Fibroblast of lung (primary cell): ENCODE measurements around the gene CEBPE. TPM values are rescaled to one million over a fixed set of nuclear protein-coding genes. Genes with fewer than 3 reads are reported as not detected.
A peak's percentile ranks its signal among the peaks of the same experiment; 100 is the strongest.

Source experiments
- DNase-seq, 2 donors: peaks; one replicate each; pipeline versions ENCODE4 v3.0.0 to v3.0.0-alpha.2; 2010; ENCODE audit warnings: low read depth in 2 of 2
- H2AFZ ChIP-seq: 2 replicates; pipeline ENCODE4 v1.5.1; 2012; ENCODE audit warnings: low read length, control low read depth, inconsistent platforms
- H3K27ac ChIP-seq: 2 replicates; pipeline ENCODE4 v1.5.1; 2011; ENCODE audit warnings: low read length, control low read depth; ENCODE audit not compliant: insufficient read depth
- H3K27me3 ChIP-seq: 2 replicates; pipeline ENCODE4 v1.5.1; 2011; ENCODE audit warnings: mild to moderate bottlenecking, low read length; ENCODE audit not compliant: control insufficient read depth, insufficient read depth
- H3K36me3 ChIP-seq: 2 replicates; pipeline ENCODE4 v1.5.1; 2011; ENCODE audit warnings: low read length; ENCODE audit not compliant: control insufficient read depth, insufficient read depth
- H3K4me1 ChIP-seq: 2 replicates; pipeline ENCODE4 v1.5.1; 2011; ENCODE audit warnings: low read length; ENCODE audit not compliant: control insufficient read depth, insufficient read depth; ENCODE audit errors: extremely low read depth
- H3K4me2 ChIP-seq: 2 replicates; pipeline ENCODE4 v1.5.1; 2011; ENCODE audit warnings: low read length, control low read depth; ENCODE audit not compliant: insufficient read depth; ENCODE audit errors: extremely low read depth
- H3K4me3 ChIP-seq, 4 experiments: fragments of 200-600 bp in 1 of 4; sonication (generic) in 1 of 4; replicated peaks in 1 of 4; 2 replicates each; pipeline ENCODE4 v1.5.1; 2011 to 2016; ENCODE audit warnings: low read length in 4 of 4, low read depth in 3 of 4, mild to moderate bottlenecking in 3 of 4, control low read depth in 2 of 4, inconsistent platforms in 1 of 4, mixed read lengths in 1 of 4; ENCODE audit not compliant: insufficient read depth in 1 of 4; ENCODE audit errors: control extremely low read depth in 1 of 4
- H3K79me2 ChIP-seq: 2 replicates; pipeline ENCODE4 v1.5.1; 2012; ENCODE audit warnings: mild to moderate bottlenecking, low read length, inconsistent platforms; ENCODE audit not compliant: control insufficient read depth, insufficient read depth
- H3K9ac ChIP-seq: 2 replicates; pipeline ENCODE4 v1.5.1; 2011; ENCODE audit warnings: mild to moderate bottlenecking, low read length, control low read depth; ENCODE audit not compliant: insufficient read depth
- H3K9me3 ChIP-seq: 2 replicates; pipeline ENCODE4 v1.5.1; 2012; ENCODE audit warnings: low read depth, low read length; ENCODE audit not compliant: control insufficient read depth, insufficient read depth
- H4K20me1 ChIP-seq: 2 replicates; pipeline ENCODE4 v1.5.1; 2011; ENCODE audit warnings: low read length; ENCODE audit not compliant: control insufficient read depth, insufficient read depth; ENCODE audit errors: extremely low read depth
- CTCF ChIP-seq, 2 donors: IDR thresholded peaks in 1 of 2; conservative IDR thresholded peaks in 1 of 2; 1 replicate in 1 of 2; 2 replicates in 1 of 2; pipeline ENCODE4 v1.5.1; 2011 to 2012; ENCODE audit warnings: low read length in 2 of 2, control low read depth in 1 of 2, inconsistent platforms in 1 of 2, low read depth in 1 of 2, mild to moderate bottlenecking in 1 of 2
- EZH2 ChIP-seq: IDR thresholded peaks from 2 replicates; pipeline ENCODE4 v1.5.1; 2012; ENCODE audit warnings: low read length, control low read depth, mild to moderate bottlenecking; ENCODE audit errors: missing control alignments
- polyA plus RNA-seq, 2 donors: library from polyadenylated mRNA; depleted of rRNA in 1 of 2; stranded (reverse) in 1 of 2; unstranded in 1 of 2; fragments of >200 nt; gene quantifications; 2 replicates each; pipeline ENCODE4 v1.2.1, GENCODE V29; 2011 to 2012; ENCODE audit warnings: missing spikeins in 1 of 2
- total RNA-seq: library from RNA; depleted of rRNA; stranded (reverse); fragments of >200 nt; gene quantifications from 2 replicates; pipeline ENCODE4 v1.2.1, GENCODE V29; 2014

CEBPE gene
- total and polyA plus RNA-seq, 2 donors (not counting 1 experiment from before 2014, with no cell fraction given) = not detected

GRCh38 chr14:23115918-23116317 is 3.1 kb downstream of the CEBPE start:
- H2AFZ ChIP-seq = no peak overlapping the region
- no peaks in the 10 kb centered on the region for H3K79me2 ChIP-seq
- no peak overlapping the region for H3K4me3 ChIP-seq
- DNase-seq = no peak
- H3K4me1 ChIP-seq = peaks cover 28% of the 10 kb centered on the region
- TF ChIP-seq CTCF (conservative IDR thresholded peaks at IDR 0.05 in 1 of 2, IDR thresholded peaks at IDR 0.05 in 1 of 2; ENCODE audit: low read depth in 1 of 2, low read length in 2 of 2) (no peak), EZH2 (no peak)
- H3K27ac ChIP-seq = peak overlapping the region; percentile 91
- no peak overlapping the region for H3K9ac ChIP-seq
- H3K9me3 ChIP-seq = no peaks in the 10 kb centered on the region
- H4K20me1 ChIP-seq = no peaks in the 10 kb centered on the region
- no peaks in the 10 kb centered on the region for H3K36me3 ChIP-seq
- no peak overlapping the region for H3K4me2 ChIP-seq
- H3K27me3 ChIP-seq = no peaks in the 10 kb centered on the region

GRCh38 chr14:23115039-23115731 is 3.9 kb downstream of the CEBPE start:
- no peaks in the 10 kb centered on the region for H3K36me3 ChIP-seq
- H4K20me1 ChIP-seq = no peaks in the 10 kb centered on the region
- H3K27me3 ChIP-seq = no peaks in the 10 kb centered on the region
- H2AFZ ChIP-seq = no peak overlapping the region
- H3K27ac ChIP-seq = peak overlapping the region; percentile 91
- no peak for TF ChIP-seq CTCF (conservative IDR thresholded peaks at IDR 0.05 in 1 of 2, IDR thresholded peaks at IDR 0.05 in 1 of 2; ENCODE audit: low read depth in 1 of 2, low read length in 2 of 2)
- TF ChIP-seq EZH2 = no peak
- no peaks in the 10 kb centered on the region for H3K79me2 ChIP-seq
- DNase-seq = peak; percentile 97 to 98
- H3K4me1 ChIP-seq = peaks cover 28% of the 10 kb centered on the region
- peak overlapping the region; percentile 29 for H3K9ac ChIP-seq
- H3K4me3 ChIP-seq = peak overlapping the region in 1 of 4 experiments; percentile 3
- H3K9me3 ChIP-seq = no peaks in the 10 kb centered on the region
- H3K4me2 ChIP-seq = peak overlapping the region; percentile 32

GRCh38 chr14:23114669-23115038 is 4.4 kb downstream of the CEBPE start:
- no peaks in the 10 kb centered on the region for H4K20me1 ChIP-seq
- no peak overlapping the region for H3K9ac ChIP-seq
- H3K27me3 ChIP-seq = no peaks in the 10 kb centered on the region
- no peaks in the 10 kb centered on the region for H3K79me2 ChIP-seq
- H3K4me1 ChIP-seq = peaks cover 28% of the 10 kb centered on the region
- no peak for DNase-seq
- H3K4me3 ChIP-seq = peak overlapping the region in 1 of 4 experiments; percentile 3
- peak in 1 of 2 donors; percentile 14 for TF ChIP-seq CTCF (conservative IDR thresholded peaks at IDR 0.05 in 1 of 2, IDR thresholded peaks at IDR 0.05 in 1 of 2; ENCODE audit: low read depth in 1 of 2, low read length in 2 of 2)
- TF ChIP-seq EZH2 = no peak
- no peaks in the 10 kb centered on the region for H3K9me3 ChIP-seq
- H2AFZ ChIP-seq = no peak overlapping the region
- no peaks in the 10 kb centered on the region for H3K36me3 ChIP-seq
- peak overlapping the region; percentile 91 for H3K27ac ChIP-seq
- peak overlapping the region; percentile 48 for H3K4me2 ChIP-seq
